Germinal center (tissue), 1 donor: ENCODE results near the gene PDE4D.
"Not testable (repeated sequence)": the region's sequence is repeated elsewhere in the genome, so short reads cannot be mapped to it uniquely, and the experiment has no call there.

Experiments used
- DNase-seq: peaks from one replicate; pipeline ENCODE4 v3.0.0; 2012; ENCODE audit warnings: mixed read lengths, low spot score

PDE4D gene

DNA sequence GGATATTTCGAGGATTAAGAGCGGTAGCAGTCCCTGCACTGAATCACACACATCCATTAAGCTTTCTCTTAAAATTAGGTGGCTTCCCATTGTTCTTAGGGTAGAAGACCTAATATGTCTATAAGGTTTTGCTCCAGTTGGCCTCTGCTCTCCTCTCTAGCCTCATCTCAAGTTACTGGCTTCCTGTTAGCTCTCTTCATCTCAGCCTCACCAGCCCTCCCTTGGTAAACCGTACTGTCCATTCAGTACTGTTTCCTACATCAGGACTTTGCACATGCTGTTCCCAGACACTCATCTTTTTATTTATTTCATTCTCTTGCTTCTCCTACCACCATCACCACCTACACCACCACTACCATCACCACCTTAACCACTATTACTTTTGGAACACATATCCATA lies 428.6 kb downstream of the PDE4D start:
- no peak for DNase-seq

- not testable (repeated sequence) for DNase-seq
These were observed 429.8 kb downstream of the PDE4D start for GRCh38 chr5:59463618-59464166.

GRCh38 chr5:59462956-59463355 lies 430.6 kb downstream of the PDE4D start:
- no peak for DNase-seq

DNA sequence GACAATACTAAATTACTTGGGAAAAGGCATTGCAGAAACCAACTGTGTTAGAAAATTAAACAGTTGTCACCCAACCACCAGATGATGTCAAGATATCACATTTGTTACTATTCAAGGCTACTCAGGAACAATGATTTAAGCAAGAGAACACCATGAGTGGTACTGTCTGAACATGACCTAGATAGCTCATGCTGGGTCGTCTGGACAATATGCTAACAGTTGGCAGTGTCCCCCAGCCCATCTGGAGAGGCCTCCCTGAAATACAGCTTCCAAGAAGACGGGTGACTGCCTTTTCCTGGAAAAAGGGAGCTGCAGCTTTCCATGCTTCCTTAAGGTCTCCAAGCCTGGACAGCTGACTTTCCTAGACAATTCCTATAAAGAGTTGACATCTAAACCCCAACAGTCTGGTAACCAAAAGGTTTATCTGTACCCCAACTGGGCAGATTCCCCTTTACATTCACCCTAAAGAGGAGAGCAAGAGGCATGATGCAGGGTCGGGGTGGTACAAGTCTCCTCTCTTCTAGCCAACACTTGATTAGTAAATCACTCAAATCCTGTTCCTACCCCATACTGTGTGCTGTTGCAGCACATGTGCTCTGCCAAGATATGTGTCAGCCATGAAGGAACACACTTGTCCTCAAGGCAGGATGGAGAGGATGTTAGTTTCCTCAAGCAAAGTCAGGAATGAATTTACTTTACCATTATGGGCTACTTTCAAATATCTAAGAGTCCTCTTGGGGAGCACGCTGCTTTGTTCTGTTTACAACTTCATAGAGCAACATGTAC lies 433.0 kb downstream of the PDE4D start:
- DNase-seq = no peak

- no peak for DNase-seq
These were observed 434.4 kb downstream of the PDE4D start for GRCh38 chr5:59458966-59459729.

DNA sequence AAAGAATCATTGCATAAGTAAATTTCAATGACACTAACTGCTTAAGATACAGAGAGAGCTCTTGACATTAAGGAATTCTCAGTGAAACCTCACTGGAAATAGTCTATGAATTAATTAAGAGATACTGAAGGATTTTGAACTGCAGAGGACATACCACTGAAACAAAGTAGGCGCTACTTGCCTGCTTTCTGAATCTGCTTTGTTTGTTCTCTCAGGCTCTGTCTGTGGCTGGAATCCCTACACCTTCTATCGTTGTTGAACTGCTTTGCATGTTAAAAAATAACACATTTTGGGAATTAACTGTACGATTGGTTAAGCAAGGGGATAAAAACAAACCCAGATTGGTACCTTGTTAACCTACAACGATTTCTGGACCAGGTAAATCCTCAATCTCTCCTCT lies 435.2 kb downstream of the PDE4D start:
- no peak for DNase-seq

- DNase-seq = no peak
These were observed 443.5 kb downstream of the PDE4D start for GRCh38 chr5:59449905-59450644.

DNA sequence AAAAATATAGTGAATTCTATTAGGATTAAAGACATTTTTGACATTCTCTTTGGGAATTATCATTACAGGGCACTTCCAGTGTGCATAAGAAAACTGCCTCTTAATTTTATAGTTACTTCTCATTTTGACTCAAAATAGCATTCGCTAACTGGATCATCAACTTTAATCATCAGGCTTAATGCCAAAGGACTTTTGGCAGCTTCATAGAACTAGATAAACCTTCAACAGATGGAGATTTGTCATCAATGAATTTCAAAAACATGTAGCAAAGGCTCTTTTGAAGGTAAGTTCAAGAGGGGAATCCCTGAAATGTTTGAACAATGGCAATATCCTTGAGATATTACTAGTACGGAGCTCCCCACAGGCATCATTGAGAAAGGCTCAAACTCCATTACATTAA lies 447.2 kb downstream of the PDE4D start:
- no peak for DNase-seq

- no peak for DNase-seq
These were observed 447.8 kb downstream of the PDE4D start for GRCh38 chr5:59445741-59446140.

DNA sequence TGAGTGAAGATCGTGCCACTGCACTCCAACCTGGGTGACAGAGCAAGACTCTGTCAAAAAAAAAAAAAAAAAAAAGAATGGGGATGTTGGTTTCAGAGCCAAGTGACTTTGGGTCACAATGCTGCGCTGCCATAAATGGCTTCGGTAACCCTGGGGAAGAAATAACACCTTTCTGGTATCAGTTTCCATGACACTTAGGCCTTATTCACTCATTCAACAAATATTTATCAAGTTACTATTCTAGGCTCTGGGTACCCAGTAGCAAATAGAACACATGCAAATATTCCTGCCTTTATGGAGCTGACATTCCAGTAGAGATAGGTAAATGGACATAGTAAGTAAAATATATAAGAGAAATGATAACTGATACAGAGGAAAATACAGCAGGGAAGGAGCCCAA lies 454.2 kb downstream of the PDE4D start:
- DNase-seq = no peak

GRCh38 chr5:59437176-59437575 lies 456.4 kb downstream of the PDE4D start:
- DNase-seq = no peak

GRCh38 chr5:59436364-59437148 lies 457.0 kb downstream of the PDE4D start:
- no peak for DNase-seq

DNA sequence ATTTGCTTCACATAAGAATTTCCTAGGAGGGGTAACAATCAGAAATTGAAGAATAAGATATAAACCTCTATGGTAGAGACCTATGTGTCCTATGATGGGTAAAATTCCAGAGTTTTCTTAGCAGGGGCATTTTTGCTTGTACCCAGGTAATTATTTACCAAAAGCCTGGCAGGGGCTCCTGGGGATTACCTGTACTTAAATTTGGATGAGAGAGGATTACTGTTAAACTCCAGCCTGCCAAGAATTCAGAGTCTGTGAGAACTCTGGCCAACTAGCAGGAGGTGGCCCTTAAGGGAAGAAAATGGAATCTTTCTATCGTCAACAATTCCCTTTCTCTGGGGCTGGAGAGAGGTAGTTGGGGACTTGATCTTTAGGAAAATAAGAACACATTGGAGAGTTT lies 460.4 kb downstream of the PDE4D start:
- no peak for DNase-seq

- DNase-seq = no peak
These were observed 463.4 kb downstream of the PDE4D start for GRCh38 chr5:59430066-59430685.

DNA sequence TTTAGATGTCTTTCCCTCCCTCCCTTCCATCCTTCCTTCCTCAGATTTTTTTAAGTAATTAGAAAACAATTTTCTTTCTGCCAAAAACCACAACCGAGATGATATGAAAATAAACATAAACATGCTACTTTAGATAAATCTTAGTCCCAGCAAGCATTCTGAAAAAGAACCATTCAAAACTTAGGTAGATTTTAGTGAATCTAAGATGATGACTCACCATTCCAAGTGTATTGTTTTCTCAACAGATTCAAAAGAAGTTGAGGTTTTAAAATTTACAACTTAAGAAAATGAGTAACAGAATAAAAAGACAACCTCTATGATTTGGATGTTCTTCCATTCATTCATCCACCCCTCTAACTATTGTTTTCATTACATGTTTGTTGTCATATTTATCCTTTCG lies 465.1 kb downstream of the PDE4D start:
- no peak for DNase-seq

GRCh38 chr5:59424515-59424914 lies 469.0 kb downstream of the PDE4D start:
- no peak for DNase-seq

DNA sequence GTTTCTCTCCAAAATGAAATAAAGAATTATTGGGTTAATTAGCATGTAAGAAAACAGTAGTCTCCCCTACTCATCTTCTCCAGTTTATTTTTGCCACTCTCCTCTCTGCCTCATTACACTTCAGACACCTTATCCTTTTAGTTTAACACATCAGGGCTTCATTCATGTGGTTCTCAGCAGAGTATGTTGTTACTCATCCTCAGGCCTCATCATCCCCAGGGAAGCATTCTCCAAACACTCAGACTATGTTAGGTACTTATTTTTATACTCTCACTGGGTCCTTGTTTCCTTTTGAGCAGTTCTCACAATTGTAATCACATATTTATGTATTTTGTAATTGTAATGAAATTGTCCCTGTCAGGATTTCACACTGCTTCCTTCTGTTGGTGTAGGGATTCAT lies 470.5 kb downstream of the PDE4D start:
- DNase-seq = no peak

- DNase-seq = no peak
These were observed 471.3 kb downstream of the PDE4D start for GRCh38 chr5:59421986-59422941.

DNA sequence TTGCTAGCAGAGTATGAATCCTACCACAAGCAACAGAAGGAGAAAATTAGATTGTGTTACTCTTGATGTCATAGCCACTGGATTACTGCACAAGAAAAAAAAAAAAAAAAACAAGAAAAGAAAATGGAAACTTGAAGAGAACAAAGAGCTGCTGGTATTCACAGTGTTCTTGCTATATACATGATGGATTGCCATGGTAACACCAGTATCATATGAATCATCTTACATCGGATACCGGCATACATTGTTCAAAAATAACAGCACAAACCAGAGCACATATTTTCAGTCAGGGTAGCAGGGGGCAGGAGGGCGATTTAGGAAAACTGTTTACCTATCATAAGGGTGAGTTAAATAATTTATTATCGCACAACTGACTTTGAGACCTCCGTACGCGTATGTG lies 472.9 kb downstream of the PDE4D start:
- no peak for DNase-seq

GRCh38 chr5:59418808-59419207 lies 474.7 kb downstream of the PDE4D start:
- no peak for DNase-seq
